A549 (cell line): ENCODE results near the gene DOK6.

Source experiments
- CTCF ChIP-seq: fragments of >200 bp; sonication (Bioruptor Twin); formaldehyde crosslinking; IDR thresholded peaks from 3 replicates; pipeline ENCODE4 v1.5.1; 2016
- ESRRA ChIP-seq: fragments of 150-350 bp; IDR thresholded peaks from 2 replicates; pipeline ENCODE4 v1.6.1; 2014; ENCODE audit warnings: mild to moderate bottlenecking, low read length, borderline replicate concordance
- NFE2L2 ChIP-seq: fragments of 150-350 bp; conservative IDR thresholded peaks from 2 replicates; pipeline ENCODE4 v1.6.1; 2014; ENCODE audit warnings: low read length
- POLR2A ChIP-seq: IDR thresholded peaks from 2 replicates; pipeline ENCODE4 v1.6.1; 2012; ENCODE audit warnings: mild to moderate bottlenecking, low read length
- RARB ChIP-seq: fragments of 250-450 bp; sonication (Bioruptor Pico); IDR thresholded peaks from 2 replicates; pipeline ENCODE4 v1.8.0; 2021; ENCODE audit warnings: mild to moderate bottlenecking, moderate library complexity
- REST ChIP-seq: fragments of 200-600 bp; sonication (generic); IDR thresholded peaks from 2 replicates; pipeline ENCODE4 v1.6.1; 2016; ENCODE audit warnings: antibody characterized with exemption, mild to moderate bottlenecking, moderate library complexity

DNA sequence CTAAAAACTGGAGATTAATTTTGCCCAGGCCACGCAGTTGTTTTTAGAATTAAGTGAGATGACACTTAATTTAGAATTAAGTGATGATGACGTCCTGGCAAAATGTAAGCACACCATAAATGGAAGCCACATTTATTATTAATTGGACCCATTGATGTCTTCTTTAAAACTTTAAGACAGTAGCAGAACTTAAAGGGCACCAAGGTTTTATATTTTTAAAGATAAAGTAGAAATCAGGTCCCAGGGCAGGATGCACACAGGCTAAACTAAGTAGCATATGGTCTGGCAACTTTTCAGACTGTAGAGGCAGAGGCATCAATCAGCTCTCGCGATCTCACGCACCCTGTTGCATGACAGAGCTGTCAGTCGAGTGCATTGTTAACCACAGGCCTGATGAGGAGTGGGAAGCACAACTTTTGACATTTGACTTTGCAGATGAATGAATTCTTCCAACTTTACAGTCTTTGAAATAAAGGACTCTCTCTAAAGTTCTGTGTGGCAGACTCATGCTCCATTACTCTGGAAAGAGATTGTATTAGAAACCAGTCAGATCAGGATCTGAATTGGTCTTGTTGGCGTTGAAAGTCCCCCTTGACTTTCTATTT lies 314.6 kb downstream of the DOK6 start:
- no peak for TF ChIP-seq REST
- no peak for TF ChIP-seq POLR2A
- no peak for TF ChIP-seq CTCF
- TF ChIP-seq ESRRA: no peak
- TF ChIP-seq RARB: no peak
- no peak for TF ChIP-seq NFE2L2
